NCI-H1048 (cell line): ENCODE results near the gene CXorf49.
"Not testable (repeated sequence)": the region's sequence is repeated elsewhere in the genome, so short reads cannot be mapped to it uniquely, and the experiment has no call there.

ENCODE experiments used
- DNase-seq: peaks from one replicate; lab custom pipeline; 2025; lab: John Stamatoyannopoulos, UW

The CXorf49 gene

DNA sequence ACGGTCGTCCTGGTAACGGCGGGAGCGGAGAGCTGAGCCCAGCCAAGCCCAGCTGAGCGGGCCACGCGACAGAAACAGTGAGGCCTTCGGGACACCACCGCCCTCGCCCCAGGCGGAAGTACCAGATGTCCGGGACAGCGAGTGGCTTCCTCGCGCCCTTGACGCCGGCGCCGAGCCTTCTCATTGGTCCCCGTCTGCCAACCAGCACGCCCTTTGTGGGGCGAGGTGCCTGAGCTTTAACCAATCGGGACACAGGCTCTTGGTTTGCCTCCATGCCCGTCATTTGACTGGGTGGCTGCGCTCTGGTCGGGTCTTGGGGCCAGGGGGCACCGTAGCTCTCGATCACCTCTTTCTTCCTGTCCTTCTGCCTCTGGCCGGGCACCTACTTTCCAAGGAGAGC is at the start of gene CXorf49:
CXorf49 (minus strand) TSS at position 101 of the 400 bp plus-strand sequence. CDS start 134 bp downstream, outside the sequence.
- DNase-seq = not testable (repeated sequence)

DNA sequence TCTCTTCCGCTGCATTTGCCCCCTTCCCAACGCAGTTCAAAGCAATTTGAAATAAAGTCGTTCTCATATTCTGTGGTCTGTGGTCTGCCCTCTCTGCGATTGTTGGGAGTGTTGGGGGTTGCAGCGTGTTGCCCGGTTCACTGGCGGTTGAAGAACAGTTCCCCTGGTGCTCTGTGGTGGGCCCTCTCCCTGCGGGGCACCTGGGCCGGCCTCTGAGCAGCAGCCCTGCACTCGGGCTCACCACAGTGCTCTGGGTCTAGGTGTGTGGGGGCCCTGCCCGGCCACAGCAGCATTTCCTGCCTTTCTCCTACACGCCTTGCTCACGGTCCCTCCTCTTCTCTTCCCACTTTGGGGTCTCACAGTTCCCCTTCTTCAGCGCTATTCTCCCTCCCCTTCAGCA is 49.0 kb upstream of the CXorf49 start:
- DNase-seq = not testable (repeated sequence)

DNA sequence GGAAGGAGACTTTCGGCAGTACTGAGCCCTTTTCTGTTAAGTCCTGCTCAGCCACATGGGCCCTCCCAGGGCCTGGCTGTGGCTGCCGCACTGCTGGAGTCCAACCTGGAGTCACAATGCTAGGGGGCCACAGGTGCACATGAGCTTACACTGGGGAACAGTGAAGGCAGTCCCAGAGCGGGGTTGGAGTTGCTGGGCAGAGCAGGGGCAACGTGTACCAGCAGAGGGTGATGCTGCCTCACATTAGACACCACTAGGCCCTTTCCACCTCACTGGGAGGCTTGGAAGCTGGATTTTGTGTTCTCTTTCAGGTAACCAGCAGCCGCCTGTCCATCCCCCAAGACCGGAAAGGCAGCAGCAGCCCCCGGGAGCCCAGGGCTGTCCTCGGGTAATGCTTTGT is 47.5 kb upstream of the CXorf49 start:
- DNase-seq = not testable (repeated sequence)

DNA sequence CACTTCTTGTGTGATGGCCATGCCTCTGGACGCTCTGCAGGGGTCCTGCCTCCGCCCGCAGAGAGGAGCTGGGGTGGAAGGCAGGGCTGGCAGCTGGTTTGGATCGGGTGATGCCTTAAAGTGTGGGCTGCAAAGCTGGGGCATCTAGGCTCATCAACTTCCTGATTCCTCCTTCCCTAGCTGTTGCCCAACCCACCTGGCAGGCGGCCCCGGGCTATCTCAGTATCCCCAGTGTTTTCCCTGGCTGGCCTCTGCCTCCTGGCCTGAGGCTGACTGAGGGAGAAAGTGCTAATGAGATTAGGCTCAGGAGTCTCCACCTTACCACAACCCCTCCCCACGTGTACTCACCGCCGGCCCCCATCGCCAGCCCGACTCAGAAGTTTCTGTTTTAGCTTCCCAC is 46.7 kb upstream of the CXorf49 start:
- DNase-seq = not testable (repeated sequence)

DNA sequence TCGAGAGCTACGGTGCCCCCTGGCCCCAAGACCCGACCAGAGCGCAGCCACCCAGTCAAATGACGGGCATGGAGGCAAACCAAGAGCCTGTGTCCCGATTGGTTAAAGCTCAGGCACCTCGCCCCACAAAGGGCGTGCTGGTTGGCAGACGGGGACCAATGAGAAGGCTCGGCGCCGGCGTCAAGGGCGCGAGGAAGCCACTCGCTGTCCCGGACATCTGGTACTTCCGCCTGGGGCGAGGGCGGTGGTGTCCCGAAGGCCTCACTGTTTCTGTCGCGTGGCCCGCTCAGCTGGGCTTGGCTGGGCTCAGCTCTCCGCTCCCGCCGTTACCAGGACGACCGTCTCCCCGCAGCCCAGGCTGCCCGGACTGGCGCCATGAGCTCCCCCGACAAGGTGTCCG is 45.0 kb upstream of the CXorf49 start, which contains the start of gene CXorf49B:
CXorf49B (plus strand) TSS at position 301 of the 400 bp plus-strand sequence; CDS start at position 376, 75 bp downstream.
- not testable (repeated sequence) for DNase-seq

DNA sequence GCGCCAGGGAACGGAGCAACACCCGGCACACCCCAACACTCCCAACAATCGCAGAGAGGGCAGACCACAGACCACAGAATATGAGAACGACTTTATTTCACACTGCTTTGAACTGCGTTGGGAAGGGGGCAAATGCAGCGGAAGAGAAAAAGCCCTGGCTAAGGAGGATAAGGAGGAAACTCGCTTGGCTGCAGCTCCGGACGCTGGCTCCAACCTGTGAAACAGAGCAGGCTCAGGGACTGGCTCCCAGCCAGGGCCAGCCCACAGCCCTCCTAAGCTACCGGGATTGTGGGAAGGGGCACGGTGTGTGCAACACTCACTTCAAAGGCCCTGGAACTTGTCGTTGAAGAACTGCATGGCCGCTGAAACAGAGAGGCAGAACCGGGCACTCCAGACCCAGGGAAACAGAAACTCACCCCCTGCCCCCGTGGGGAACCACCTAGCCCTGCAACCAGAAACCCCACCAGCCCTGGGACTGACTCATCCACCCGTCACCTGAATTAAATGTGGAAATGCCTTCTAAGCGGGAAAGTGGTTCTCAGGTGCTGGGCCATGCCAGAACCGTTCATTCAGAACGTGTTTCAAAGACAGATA is 42.7 kb upstream of the CXorf49 start:
- not testable (repeated sequence) for DNase-seq

DNA sequence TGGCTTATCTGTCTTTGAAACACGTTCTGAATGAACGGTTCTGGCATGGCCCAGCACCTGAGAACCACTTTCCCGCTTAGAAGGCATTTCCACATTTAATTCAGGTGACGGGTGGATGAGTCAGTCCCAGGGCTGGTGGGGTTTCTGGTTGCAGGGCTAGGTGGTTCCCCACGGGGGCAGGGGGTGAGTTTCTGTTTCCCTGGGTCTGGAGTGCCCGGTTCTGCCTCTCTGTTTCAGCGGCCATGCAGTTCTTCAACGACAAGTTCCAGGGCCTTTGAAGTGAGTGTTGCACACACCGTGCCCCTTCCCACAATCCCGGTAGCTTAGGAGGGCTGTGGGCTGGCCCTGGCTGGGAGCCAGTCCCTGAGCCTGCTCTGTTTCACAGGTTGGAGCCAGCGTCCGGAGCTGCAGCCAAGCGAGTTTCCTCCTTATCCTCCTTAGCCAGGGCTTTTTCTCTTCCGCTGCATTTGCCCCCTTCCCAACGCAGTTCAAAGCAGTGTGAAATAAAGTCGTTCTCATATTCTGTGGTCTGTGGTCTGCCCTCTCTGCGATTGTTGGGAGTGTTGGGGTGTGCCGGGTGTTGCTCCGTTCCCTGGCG is 2.3 kb upstream of the CXorf49 start:
- not testable (repeated sequence) for DNase-seq

DNA sequence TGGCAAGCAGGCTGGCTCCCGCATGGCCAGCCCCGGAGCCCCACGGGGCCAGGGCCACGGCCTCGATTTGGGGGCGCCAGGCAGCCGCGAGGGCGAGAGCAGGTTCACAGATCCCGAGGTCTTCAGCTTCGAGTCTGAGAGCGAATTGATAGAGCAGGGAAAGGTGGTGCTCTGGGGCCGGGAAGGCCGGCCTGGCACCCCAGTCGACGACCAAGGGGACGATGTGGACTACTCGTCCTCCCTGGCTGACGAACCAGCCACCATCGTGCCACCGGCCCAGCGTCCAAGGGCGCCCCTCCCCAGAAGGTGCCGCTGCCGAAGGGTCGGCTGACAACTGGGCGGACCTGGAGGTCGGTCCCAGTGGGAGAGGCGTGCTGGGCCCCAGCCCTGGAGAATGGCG is 1.1 kb upstream of the CXorf49 start:
- DNase-seq = not testable (repeated sequence)

DNA sequence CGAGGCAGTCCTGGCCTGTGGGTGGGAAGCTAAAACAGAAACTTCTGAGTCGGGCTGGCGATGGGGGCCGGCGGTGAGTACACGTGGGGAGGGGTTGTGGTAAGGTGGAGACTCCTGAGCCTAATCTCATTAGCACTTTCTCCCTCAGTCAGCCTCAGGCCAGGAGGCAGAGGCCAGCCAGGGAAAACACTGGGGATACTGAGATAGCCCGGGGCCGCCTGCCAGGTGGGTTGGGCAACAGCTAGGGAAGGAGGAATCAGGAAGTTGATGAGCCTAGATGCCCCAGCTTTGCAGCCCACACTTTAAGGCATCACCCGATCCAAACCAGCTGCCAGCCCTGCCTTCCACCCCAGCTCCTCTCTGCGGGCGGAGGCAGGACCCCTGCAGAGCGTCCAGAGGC is 1.8 kb downstream of the CXorf49 start:
- not testable (repeated sequence) for DNase-seq

DNA sequence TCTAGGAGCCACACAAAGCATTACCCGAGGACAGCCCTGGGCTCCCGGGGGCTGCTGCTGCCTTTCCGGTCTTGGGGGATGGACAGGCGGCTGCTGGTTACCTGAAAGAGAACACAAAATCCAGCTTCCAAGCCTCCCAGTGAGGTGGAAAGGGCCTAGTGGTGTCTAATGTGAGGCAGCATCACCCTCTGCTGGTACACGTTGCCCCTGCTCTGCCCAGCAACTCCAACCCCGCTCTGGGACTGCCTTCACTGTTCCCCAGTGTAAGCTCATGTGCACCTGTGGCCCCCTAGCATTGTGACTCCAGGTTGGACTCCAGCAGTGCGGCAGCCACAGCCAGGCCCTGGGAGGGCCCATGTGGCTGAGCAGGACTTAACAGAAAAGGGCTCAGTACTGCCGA is 2.5 kb downstream of the CXorf49 start:
- not testable (repeated sequence) for DNase-seq

DNA sequence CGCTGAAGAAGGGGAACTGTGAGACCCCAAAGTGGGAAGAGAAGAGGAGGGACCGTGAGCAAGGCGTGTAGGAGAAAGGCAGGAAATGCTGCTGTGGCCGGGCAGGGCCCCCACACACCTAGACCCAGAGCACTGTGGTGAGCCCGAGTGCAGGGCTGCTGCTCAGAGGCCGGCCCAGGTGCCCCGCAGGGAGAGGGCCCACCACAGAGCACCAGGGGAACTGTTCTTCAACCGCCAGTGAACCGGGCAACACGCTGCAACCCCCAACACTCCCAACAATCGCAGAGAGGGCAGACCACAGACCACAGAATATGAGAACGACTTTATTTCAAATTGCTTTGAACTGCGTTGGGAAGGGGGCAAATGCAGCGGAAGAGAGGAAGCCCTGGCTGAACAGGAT is 4.0 kb downstream of the CXorf49 start:
- DNase-seq = not testable (repeated sequence)

DNA sequence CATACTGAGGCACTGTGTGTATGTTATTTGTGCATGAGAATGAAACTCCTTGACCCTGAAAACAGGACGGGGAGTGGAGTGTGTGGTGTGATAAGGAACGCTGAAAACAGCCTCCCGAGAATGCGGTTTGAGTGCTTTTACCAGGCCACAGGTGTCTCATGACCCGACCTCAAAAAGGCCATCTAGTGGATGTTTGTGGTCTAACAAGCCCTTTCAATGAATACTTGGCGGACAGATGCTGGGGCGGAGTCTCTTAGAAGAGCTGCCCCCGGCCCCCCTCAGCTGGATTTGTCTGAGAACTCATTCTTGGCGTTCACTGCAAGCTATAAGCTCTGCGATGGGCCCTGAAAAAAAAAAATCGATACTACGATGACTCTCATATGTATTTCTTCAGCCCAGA is 15.2 kb downstream of the CXorf49 start:
- not testable (repeated sequence) for DNase-seq

DNA sequence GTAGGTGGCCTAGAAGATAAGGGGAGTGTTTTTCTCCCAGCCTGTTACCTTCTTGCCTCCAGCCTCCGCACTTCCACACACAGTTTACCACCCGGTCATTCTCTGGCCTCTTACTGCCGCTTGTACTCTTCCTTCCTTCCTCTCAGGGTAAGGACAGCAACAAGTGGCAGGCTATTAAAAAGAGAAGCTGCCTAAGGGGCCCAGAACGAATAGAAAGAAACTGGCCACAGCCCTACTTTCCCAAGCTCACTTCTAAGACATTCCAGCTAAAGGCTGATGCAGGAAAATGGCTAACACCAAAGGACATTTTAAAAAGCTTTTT is 19.1 kb downstream of the CXorf49 start:
- DNase-seq = not testable (repeated sequence)

DNA sequence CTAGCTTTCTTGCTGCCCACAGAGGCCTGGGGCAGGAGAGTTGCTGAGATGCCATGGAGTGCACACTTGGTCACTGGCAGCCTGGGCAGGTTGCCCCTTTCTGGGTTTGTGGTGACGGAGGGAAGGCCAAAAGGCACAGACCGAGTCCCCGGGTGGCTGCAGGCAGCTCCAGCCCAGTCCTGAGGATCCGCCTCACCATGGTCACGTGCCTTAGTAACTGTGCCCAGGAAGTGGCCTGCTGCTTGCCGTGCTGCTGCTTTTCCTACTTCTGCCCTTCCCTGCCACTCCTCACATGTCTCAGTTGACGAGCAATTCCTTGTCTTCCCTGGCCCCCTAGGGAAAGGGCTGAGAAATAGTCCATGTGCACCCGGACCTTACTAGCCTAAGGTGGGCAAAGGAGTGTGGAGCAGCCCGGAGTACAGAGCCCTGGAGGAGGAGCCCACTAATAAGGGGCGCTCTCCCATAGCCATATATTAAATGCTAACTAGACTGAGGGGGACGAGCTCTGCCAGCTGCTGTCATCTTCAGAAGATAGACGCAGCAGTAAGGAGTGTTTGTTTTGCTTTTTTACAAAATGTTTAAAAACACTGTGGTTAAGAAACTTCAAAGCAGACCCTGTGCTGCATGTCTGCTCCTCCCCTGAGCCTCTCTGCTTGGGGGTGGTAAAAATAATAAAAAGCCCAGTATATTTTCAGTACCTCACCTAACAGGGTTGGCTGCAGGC is 19.6 kb downstream of the CXorf49 start:
- not testable (repeated sequence) for DNase-seq

DNA sequence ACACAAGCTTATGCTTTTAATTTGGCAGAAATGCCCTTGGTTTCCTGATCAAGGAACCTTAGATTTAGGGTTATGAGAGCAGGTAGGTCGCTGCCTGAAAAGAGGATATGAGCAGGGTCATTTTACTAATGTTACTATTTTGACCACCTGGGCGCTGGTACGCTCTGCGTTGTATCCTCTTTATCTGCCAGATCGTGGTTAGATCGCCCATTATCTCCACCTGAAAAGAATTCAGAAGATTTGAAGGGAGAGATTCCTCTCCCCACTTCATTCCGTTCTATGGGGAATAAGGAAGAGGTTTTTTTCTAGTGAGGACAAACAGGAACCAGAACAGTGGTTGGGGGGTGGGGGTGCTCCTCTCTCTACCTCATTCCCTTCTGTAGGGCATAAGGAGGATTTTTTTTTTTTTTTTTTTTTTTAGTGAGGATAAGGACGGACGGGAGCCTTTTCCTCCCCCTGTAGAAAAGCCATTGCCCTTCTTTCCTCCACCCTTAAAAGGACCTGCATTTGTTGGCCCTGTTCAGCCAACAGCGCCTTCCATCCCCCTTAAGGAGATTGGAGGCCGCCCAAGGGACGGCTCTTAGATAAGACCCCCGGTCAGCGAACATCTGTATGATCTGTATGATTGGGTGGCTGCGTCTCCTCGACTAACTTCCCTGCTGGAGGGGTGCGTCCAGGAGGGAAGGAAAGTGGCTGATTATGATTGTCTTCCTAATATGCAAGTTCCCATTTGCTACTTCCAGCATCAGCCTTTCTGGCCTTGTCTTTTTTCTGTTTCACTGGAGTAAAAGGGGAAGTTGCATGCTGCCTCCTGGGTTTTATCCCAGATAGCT is 20.4 kb downstream of the CXorf49 start:
- not testable (repeated sequence) for DNase-seq

DNA sequence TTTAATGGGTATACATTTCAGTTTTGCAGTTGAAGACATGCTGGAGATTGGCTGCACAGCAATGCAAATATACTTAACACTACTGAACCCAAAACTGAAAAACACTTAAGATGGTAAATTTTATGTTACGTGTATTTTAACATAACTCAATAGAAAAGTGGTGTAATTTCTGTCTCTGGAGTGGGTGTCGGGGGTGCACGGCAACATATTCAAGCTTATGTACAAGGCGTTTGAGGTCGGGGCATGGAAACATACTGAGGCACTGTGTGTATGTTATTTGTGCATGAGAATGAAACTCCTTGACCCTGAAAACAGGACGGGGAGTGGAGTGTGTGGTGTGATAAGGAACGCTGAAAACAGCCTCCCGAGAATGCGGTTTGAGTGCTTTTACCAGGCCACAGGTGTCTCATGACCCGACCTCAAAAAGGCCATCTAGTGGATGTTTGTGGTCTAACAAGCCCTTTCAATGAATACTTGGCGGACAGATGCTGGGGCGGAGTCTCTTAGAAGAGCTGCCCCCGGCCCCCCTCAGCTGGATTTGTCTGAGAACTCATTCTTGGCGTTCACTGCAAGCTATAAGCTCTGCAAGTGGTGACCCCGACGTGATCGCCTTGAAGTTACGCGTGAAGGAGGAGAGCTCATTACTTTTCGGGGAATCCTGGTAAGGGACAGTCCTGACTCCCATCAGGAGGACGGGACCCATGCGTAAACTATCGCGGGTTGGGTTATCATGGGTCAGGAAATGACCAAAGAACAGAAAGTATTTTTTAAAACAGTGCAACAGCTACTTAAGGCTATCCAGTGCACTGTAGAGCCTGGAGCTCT is 21.2 kb downstream of the CXorf49 start:
- DNase-seq = not testable (repeated sequence)

DNA sequence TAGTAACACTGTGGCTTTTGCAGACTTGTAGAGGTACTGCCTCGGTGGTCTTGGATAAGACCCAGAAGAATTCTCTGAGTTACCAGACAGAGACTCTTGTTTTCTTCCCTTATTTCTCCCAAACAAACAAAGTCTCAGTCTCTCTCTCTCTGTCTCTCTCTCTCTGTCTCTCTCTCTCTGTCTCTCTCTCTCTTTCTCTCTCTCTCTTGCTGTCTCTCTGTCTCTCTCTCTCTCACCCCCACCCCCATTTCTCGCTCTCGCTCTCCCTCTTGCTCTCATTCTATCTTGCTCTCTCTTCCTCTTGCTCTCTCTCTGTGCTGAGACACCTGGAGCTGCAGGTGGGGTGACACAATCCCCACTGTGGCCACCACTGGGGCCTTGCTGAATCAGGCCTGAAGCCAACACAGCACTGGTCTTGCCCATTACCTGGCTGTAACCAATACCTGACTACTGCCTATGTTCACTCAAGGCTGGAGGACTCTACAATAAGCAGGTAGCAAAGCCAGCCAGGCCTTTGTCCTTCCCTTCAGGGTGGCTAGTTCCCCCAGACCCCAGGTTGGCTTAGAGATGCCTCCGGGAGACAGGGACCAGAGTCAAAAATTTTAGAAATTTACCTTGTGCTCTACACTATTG is 38.4 kb downstream of the CXorf49 start:
- no peak for DNase-seq

DNA sequence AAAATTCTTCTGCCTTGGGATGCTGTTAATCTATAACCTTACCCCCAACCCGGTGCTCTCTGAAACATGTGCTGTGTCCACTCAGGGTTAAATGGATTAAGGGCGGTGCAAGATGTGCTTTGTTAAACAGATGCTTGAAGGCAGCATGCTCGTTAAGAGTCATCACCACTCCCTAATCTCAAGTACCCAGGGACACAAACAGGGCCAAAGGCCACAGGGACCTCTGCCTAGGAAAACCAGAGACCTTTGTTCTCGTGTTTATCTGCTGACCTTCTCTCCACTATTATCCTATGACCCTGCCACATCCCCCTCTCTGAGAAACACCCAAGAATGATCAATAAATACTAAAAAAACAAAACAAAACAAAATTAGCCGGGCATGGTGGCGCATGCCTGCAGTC is 40.9 kb downstream of the CXorf49 start:
- DNase-seq = not testable (repeated sequence)

DNA sequence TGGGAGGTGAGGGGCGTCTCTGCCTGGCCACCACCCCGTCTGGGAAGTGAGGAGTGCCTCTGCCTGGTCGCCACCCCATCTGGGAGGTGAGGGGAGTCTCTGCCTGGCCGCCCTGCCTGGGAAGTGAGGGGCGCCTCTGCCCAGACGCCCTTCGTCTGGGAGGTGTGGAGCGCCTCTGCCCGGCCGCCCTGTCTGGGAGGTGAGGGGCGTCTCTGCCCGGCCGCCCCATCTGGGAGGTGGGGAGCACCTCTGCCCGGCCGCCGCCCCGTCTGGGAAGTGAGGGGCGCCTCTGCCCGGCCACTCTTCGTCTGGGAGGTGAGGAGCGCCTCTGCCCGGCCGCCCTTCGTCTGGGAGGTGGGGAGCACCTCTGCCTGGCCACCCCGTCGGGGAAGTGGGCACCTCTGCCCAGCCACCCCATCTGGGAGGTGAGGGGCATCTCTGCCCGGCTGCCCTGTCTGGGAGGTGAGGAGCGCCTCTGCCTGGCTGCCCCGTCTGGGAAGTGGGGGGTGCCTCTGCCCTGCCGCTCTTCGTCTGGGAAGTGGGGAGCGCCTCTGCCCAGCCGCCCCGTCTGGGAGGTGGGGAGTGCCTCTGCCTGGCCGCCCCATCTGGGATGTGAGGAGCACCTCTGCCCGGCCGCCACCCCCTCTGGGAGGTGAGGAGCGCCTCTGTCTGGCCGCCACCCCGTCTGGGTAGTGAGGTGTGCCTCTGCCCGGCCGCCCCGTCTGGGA is 41.9 kb downstream of the CXorf49 start:
- not testable (repeated sequence) for DNase-seq

DNA sequence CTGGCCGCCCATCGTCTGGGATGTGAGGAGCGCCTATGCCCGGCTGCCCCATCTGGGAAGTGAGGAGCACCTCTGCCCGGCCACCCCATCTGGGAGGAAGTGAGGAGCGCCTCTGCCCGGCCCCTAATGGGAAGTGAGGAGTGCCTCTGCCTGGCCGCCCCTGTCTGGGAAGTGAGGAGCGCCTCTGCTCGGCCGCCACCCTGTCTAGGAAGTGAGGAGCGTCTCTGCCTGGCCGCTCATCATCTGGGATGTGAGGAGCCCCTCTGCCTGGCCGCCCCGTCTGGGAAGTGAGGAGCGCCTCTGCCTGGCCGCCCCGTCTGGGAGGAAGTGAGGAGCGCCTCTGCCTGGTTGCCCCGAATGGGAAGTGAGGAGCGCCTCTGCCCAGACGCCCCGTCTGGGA is 42.4 kb downstream of the CXorf49 start:
- DNase-seq = not testable (repeated sequence)
